ENCODE results near the gene MOSPD3.

DNA sequence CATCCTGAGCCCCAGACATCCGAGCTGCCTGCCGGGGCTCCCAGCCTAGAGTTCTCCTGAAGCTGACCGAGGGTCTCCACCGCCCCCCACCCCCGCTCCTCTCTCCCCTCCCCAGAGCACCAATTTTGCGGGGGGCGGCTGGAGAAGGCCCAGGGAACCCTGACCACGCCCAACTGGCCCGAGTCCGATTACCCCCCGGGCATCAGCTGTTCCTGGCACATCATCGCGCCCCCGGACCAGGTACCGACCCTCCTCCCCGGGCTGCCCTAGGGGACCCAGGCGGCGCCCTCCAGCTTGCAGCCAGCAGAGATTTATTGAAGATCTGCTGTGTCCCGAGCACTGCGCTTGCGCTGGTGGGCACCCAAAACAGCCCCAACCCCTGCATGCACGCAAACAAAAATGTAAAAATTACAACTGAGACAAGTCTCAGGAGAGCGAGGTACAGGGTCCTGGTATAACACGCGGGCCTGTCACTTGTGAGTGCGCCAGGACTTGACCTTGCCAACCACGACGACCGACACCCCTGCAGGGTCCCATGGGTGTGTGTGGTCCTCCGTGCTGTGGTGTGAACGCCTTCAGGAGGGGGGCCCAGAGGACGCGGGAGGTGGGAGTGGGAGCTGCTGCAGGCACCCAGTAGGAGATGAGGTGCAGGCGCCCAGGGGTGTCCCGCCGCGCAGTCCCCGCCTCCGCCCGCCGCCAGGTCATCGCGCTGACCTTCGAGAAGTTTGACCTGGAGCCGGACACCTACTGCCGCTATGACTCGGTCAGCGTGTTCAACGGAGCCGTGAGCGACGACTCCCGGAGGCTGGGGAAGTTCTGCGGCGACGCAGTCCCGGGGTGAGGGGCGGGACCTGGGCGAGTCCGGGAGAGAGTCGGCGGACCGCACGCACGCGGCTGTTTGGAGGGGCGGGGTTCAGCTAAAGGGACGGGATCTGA is 7.1 kb upstream of the MOSPD3 start:
- TF ChIP-seq, protein P1, sequence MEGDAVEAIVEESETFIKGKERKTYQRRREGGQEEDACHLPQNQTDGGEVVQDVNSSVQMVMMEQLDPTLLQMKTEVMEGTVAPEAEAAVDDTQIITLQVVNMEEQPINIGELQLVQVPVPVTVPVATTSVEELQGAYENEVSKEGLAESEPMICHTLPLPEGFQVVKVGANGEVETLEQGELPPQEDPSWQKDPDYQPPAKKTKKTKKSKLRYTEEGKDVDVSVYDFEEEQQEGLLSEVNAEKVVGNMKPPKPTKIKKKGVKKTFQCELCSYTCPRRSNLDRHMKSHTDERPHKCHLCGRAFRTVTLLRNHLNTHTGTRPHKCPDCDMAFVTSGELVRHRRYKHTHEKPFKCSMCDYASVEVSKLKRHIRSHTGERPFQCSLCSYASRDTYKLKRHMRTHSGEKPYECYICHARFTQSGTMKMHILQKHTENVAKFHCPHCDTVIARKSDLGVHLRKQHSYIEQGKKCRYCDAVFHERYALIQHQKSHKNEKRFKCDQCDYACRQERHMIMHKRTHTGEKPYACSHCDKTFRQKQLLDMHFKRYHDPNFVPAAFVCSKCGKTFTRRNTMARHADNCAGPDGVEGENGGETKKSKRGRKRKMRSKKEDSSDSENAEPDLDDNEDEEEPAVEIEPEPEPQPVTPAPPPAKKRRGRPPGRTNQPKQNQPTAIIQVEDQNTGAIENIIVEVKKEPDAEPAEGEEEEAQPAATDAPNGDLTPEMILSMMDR (IDR thresholded peaks at IDR 0.05; ENCODE audit: insufficient read depth, low read length): no peak
- TF ChIP-seq POLR2AphosphoS5 (IDR thresholded peaks at IDR 0.05; ENCODE audit: low read depth): no peak
